ENCODE data around the gene CALML3. TPM values are rescaled to one million over a fixed set of nuclear protein-coding genes. Genes with fewer than 3 reads are reported as not detected.

Gene CALML3
- polyA plus RNA-seq, 1 donor from 2014 or later, result not detected

GRCh38 chr10:5514226-5514850 is 10.4 kb upstream of the CALML3 start:
- no peaks in the 10 kb centered on the region for H4K20me1 ChIP-seq (ENCODE audit: insufficient read depth)
- no peak overlapping the region for H3K4me2 ChIP-seq (ENCODE audit: low read length)
- H3F3A ChIP-seq (ENCODE audit: insufficient read depth, low read length, poor library complexity, severe bottlenecking), result no peaks in the 10 kb centered on the region
- no peak overlapping the region for H3K27ac ChIP-seq (ENCODE audit: low read length)
- H3K36me3 ChIP-seq (ENCODE audit: insufficient read depth, low read length), result no peaks in the 10 kb centered on the region
- no peaks in the 10 kb centered on the region for H3K79me2 ChIP-seq (replicated peaks; ENCODE audit: insufficient read depth, low read length)
- H3K27me3 ChIP-seq (ENCODE audit: insufficient read depth, low read depth, low read length), result no peaks in the 10 kb centered on the region
- no peaks in the 10 kb centered on the region for H3K9me3 ChIP-seq (ENCODE audit: low read length)
- no peaks in the 10 kb centered on the region for H3K9me2 ChIP-seq (ENCODE audit: insufficient read depth, low read length)
- TF ChIP-seq SMC3 (conservative IDR thresholded peaks at IDR 0.05; ENCODE audit: poor library complexity) (no peak), MXI1 (conservative IDR thresholded peaks at IDR 0.05; ENCODE audit: poor library complexity, severe bottlenecking) (no peak), REST (IDR thresholded peaks at IDR 0.05; ENCODE audit: borderline replicate concordance) (no peak), TAF1 (IDR thresholded peaks at IDR 0.05; ENCODE audit: low read depth) (no peak), EP300 (conservative IDR thresholded peaks at IDR 0.05; ENCODE audit: poor library complexity, severe bottlenecking) (no peak), RAD21 (conservative IDR thresholded peaks at IDR 0.05) (no peak), EZH2 (IDR thresholded peaks at IDR 0.05; ENCODE audit: borderline replicate concordance, insufficient read depth, low read length, poor library complexity, severe bottlenecking) (no peak), POLR2AphosphoS5 (IDR thresholded peaks at IDR 0.05) (no peak), CTCF (IDR thresholded peaks at IDR 0.05; ENCODE audit: poor library complexity, severe bottlenecking) (no peak)
- H3K4me3 ChIP-seq (ENCODE audit: low read length), result no peak overlapping the region
- H2AFZ ChIP-seq (ENCODE audit: low read depth, low read length), result no peak overlapping the region
- no peak overlapping the region for H3K9ac ChIP-seq (ENCODE audit: low read length)

- Histone ChIP-seq H2AFZ (ENCODE audit: low read depth, low read length) (no peak overlapping the region), H3K79me2 (replicated peaks; ENCODE audit: insufficient read depth, low read length) (no peaks in the 10 kb centered on the region), H3K9me3 (ENCODE audit: low read length) (no peaks in the 10 kb centered on the region), H3K27ac (ENCODE audit: low read length) (no peak overlapping the region), H3K4me3 (ENCODE audit: low read length) (no peak overlapping the region), H3K9ac (ENCODE audit: low read length) (no peak overlapping the region), H3K27me3 (ENCODE audit: insufficient read depth, low read depth, low read length) (no peaks in the 10 kb centered on the region), H3F3A (ENCODE audit: insufficient read depth, low read length, poor library complexity, severe bottlenecking) (no peaks in the 10 kb centered on the region), H4K20me1 (ENCODE audit: insufficient read depth) (no peaks in the 10 kb centered on the region), H3K9me2 (ENCODE audit: insufficient read depth, low read length) (no peaks in the 10 kb centered on the region), H3K4me2 (ENCODE audit: low read length) (no peak overlapping the region), H3K36me3 (ENCODE audit: insufficient read depth, low read length) (no peaks in the 10 kb centered on the region)
- TF ChIP-seq RAD21 (conservative IDR thresholded peaks at IDR 0.05), result no peak
These were observed 8.6 kb upstream of the CALML3 start for GRCh38 chr10:5515948-5516761.

Data from neural cell (in vitro differentiated cells).